Measurements from ENCODE around the gene CERS5.

Gene CERS5

GRCh38 chr12:50106907-50107306 is 60.3 kb downstream of the CERS5 start:
- Mint-ChIP-seq H3K4me3 (no peak overlapping the region), H3K36me3 (no peaks in the 10 kb centered on the region), H3K9me3 (ENCODE audit: low read depth) (no peaks in the 10 kb centered on the region), H3K4me1 (ENCODE audit: low read depth) (peaks cover 7% of the 10 kb centered on the region), H3K27me3 (no peaks in the 10 kb centered on the region), H3K27ac (no peak overlapping the region)

GRCh38 chr12:50105913-50106450 is 61.2 kb downstream of the CERS5 start:
- Mint-ChIP-seq H3K4me1 (ENCODE audit: low read depth) (peaks cover 3% of the 10 kb centered on the region), H3K9me3 (ENCODE audit: low read depth) (no peaks in the 10 kb centered on the region), H3K4me3 (no peak overlapping the region)

DNA sequence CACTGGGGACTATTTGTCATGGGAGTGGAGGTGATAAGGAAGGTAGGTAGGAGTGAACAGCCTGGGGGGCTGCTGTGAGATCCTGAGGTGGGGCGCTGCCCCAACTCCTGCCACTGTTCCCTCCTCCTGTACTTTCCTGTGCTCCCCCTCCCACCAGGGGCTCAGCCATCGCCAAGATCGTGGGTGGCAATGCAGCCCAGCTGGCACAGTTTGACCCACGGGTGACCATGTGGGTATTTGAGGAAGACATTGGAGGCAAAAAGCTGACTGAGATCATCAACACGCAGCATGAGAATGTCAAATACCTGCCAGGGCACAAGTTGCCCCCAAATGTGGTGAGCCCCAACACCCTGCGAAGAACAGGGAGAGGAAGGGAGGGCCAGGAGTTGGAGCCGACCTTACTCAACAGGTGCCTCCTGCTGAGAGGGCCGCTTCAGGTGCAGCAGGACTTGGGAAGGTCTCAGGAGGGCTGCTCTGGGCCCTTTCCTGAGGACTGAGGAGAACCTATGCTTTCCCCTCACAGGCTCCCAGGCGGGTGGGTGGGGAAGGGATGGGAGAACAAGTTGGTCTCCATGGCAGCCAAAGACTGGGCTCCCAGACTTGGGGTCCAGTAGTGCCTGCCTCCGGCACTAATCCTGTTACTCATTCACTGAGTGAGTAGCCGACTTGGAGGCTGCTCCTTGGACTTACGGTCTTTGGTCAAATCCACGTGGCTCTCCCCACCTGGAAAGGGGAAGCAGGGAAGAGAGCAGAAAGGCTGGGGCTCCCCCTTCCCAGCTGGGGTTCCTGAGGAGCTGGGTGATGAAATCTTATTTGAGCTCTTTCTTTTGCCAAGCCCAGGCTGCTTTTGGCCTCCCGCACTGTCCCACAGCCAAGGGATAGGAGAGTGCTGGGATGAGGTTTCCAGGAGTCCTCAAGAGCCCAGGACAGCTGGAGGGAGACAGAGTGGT is 62.5 kb downstream of the CERS5 start:
- no peaks in the 10 kb centered on the region for H3K9me3 Mint-ChIP-seq (ENCODE audit: low read depth)
- no peak overlapping the region for H3K27ac Mint-ChIP-seq
- no peak overlapping the region for H3K4me3 Mint-ChIP-seq
- peaks cover 2% of the 10 kb centered on the region for H3K36me3 Mint-ChIP-seq
- no peaks in the 10 kb centered on the region for H3K27me3 Mint-ChIP-seq
- no peaks in the 10 kb centered on the region for H3K4me1 Mint-ChIP-seq (ENCODE audit: low read depth)

More at GRCh38 chr12:50105913-50106450, 61.2 kb downstream of the CERS5 start:
- H3K27ac Mint-ChIP-seq: no peak overlapping the region
- no peaks in the 10 kb centered on the region for H3K27me3 Mint-ChIP-seq
- H3K36me3 Mint-ChIP-seq: no peaks in the 10 kb centered on the region

- Mint-ChIP-seq H3K27ac (no peak within 1 kb of the TSS), H3K36me3 (peaks cover 2% of the 10 kb centered on the region), H3K4me3 (no peak within 1 kb of the TSS), H3K27me3 (no peaks in the 10 kb centered on the region), H3K9me3 (ENCODE audit: low read depth) (no peaks in the 10 kb centered on the region), H3K4me1 (ENCODE audit: low read depth) (no peaks in the 10 kb centered on the region)
Measured at GRCh38 chr12:50103767-50104321, 63.3 kb downstream of the CERS5 start, which contains the start of gene GPD1. TSS of gene GPD1 (plus strand) at chr12:50104008. CDS start at chr12:50104051, 43 bp downstream.

GRCh38 chr12:50103351-50103750 is 63.8 kb downstream of the CERS5 start:
- Mint-ChIP-seq H3K4me3 (no peak overlapping the region), H3K9me3 (ENCODE audit: low read depth) (no peaks in the 10 kb centered on the region), H3K27ac (no peak overlapping the region), H3K4me1 (ENCODE audit: low read depth) (no peaks in the 10 kb centered on the region), H3K36me3 (peaks cover 2% of the 10 kb centered on the region), H3K27me3 (no peaks in the 10 kb centered on the region)

DNA sequence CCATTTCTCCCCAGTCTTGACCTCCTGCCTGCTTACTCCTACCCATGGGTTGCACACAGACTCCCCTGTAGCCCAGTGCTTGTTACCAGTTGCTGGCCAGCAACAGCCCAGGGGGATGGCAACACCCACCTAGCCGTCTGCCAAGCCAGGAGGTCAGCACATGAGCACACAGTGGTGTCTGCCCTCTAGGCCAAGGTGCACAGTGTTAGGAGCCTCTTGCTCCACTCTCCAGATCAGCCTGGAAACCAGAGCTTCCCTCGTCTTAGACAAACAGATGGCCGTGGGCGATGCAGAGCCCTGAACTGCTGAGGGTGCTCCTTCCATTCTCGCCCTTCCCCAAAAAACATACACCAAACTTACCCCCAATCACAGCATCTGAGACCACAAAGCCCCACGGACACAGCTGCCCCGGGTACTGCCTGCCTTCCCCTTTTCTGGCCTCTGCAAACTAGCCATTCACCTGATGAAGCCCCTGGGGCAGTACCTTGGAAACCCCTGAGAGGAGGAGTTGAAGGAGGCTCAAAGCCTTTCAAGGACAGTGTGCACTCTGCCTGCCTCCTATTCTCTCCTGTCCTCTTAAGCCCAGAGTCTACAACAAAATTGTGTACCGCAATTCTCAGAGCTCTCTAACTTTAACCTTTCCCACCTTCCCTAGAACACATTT is 64.4 kb downstream of the CERS5 start:
- Mint-ChIP-seq H3K27me3 (no peaks in the 10 kb centered on the region), H3K9me3 (ENCODE audit: low read depth) (no peaks in the 10 kb centered on the region), H3K4me3 (no peak overlapping the region), H3K4me1 (ENCODE audit: low read depth) (no peaks in the 10 kb centered on the region), H3K27ac (no peak overlapping the region), H3K36me3 (peaks cover 2% of the 10 kb centered on the region)

GRCh38 chr12:50102131-50102531 is 65.0 kb downstream of the CERS5 start:
- Mint-ChIP-seq H3K4me1 (ENCODE audit: low read depth) (no peaks in the 10 kb centered on the region), H3K36me3 (peaks cover 2% of the 10 kb centered on the region), H3K27me3 (no peaks in the 10 kb centered on the region), H3K9me3 (ENCODE audit: low read depth) (no peaks in the 10 kb centered on the region), H3K27ac (no peak overlapping the region), H3K4me3 (no peak overlapping the region)

DNA sequence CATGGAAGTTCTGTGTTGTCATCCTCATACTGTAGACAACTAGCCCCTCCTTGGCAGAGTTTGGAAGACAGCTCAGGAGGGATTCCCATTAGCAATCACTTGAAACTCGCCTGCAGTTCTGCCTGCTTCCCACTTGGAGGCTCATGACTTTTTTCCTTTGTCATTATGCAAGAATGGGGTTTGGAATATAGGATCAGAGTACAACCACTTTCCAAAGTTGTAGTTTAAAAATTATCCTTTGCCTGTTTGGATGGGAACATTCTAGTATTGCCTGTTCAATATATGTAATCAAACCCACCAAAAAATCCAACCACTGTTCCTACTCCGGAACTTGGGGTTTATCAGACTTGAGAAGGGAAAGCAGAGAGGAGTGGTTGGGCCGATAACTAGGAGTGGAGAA is 65.5 kb downstream of the CERS5 start:
- H3K9me3 Mint-ChIP-seq (ENCODE audit: low read depth): no peaks in the 10 kb centered on the region
- no peak overlapping the region for H3K27ac Mint-ChIP-seq
- peaks cover 2% of the 10 kb centered on the region for H3K36me3 Mint-ChIP-seq
- H3K4me1 Mint-ChIP-seq (ENCODE audit: low read depth): no peaks in the 10 kb centered on the region
- H3K4me3 Mint-ChIP-seq: no peak overlapping the region
- H3K27me3 Mint-ChIP-seq: no peaks in the 10 kb centered on the region

- H3K36me3 Mint-ChIP-seq: peaks cover 6% of the 10 kb centered on the region
- H3K9me3 Mint-ChIP-seq (ENCODE audit: low read depth): no peaks in the 10 kb centered on the region
- no peak overlapping the region for H3K4me3 Mint-ChIP-seq
- no peaks in the 10 kb centered on the region for H3K4me1 Mint-ChIP-seq (ENCODE audit: low read depth)
- no peaks in the 10 kb centered on the region for H3K27me3 Mint-ChIP-seq
- H3K27ac Mint-ChIP-seq: no peak overlapping the region
Measured at GRCh38 chr12:50100561-50100960, 66.6 kb downstream of the CERS5 start.

DNA sequence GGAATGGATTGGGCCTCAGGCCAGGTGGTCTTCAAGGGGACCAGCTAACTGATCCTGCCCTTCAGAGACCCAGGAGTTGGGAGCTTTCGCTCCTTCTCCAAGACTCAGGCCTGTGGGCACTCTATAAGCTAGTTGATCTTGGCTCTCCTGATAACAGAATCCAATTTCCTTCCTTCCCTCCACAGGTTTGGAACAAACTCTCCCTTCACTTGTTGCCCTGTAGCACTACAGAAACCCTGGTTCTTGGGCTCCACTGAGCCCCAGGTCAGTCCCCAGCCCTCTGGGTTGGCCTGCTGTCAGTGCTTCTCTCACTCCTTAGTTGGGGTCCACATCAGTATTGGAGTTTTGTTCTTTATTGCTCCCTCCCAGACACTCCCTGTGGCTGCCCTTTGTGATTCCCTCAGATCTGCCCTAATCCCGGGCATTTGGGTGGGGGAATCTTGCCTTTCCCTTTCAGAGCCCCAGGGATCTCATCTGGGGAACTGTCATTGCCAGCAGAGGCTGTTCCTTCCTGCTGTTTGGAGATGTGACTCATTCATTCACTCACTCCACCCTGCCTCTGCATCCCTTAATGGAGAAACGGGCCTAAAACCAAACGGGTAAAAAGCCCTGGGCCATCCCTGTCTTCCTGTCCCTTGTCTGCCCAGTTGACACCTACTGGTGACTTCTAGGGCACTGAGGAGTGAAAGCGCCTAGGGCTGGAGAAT is 67.7 kb downstream of the CERS5 start:
- no peak overlapping the region for H3K4me3 Mint-ChIP-seq
- peaks cover 7% of the 10 kb centered on the region for H3K36me3 Mint-ChIP-seq
- no peaks in the 10 kb centered on the region for H3K4me1 Mint-ChIP-seq (ENCODE audit: low read depth)
- no peaks in the 10 kb centered on the region for H3K27me3 Mint-ChIP-seq
- H3K27ac Mint-ChIP-seq: no peak overlapping the region
- no peaks in the 10 kb centered on the region for H3K9me3 Mint-ChIP-seq (ENCODE audit: low read depth)

DNA sequence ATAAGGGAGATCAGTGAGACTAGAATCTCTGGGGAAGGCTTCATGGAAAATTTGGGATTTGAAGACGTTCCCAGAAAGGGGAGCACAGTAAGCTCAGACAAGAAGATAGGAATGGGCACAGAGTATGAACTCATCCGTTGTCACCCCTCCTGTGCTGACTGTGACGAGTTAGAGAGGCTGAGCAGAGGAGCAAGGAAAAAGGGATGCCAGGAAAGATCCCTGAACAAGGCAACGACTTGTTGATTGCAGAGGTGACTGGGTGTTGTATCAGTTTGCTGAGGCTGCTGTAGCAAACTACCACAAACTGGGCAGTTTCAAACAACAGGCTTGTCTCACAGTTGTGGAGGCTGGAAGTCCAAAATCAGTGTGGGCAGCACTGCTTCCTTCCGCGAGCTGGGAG is 69.2 kb downstream of the CERS5 start:
- Mint-ChIP-seq H3K9me3 (ENCODE audit: low read depth) (no peaks in the 10 kb centered on the region), H3K27me3 (no peaks in the 10 kb centered on the region), H3K4me1 (ENCODE audit: low read depth) (no peaks in the 10 kb centered on the region), H3K36me3 (peaks cover 7% of the 10 kb centered on the region), H3K27ac (no peak overlapping the region), H3K4me3 (no peak overlapping the region)

DNA sequence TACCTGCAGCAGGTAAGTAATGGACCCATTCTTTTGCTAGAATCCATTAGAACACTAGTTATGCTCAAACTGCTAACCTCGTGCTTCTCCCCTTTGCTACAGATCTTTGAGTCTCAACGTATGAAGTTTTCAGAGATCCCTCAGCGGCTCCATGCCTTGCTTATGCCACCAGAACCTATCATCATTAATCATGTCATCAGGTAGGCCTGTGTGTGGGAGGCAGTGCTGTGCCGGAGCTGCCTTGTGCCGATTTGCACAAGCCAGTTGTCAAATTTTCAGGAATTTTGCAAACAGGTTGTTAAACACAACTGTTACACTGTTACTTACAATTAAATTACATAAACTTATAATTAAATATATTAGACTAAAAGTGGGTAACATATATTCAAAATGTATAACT is 76.8 kb downstream of the CERS5 start:
- Mint-ChIP-seq H3K27ac (no peak overlapping the region), H3K27me3 (no peaks in the 10 kb centered on the region), H3K36me3 (peaks cover 3% of the 10 kb centered on the region), H3K9me3 (ENCODE audit: low read depth) (no peaks in the 10 kb centered on the region), H3K4me1 (ENCODE audit: low read depth) (peaks cover 27% of the 10 kb centered on the region), H3K4me3 (no peak overlapping the region)

DNA sequence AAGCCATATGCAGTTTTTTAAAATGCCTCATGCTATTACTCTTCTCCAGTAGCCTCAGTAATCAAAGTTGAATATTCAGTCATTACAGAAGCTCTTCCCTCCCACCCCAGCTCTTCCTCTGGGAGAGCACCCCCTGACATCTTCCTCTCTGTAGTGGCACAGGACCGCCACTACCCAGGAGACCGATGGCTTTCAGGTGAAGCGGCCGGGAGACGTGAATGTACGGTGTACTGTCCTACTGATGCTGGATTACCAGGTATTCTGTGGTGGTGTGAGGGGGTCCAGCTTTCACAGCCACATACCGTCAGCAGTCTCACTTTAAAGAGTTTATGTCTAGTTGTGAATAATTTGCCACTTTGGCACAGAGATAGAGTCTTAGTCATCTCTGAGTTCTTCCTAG is 77.4 kb downstream of the CERS5 start:
- Mint-ChIP-seq H3K36me3 (peaks cover 3% of the 10 kb centered on the region), H3K9me3 (ENCODE audit: low read depth) (no peaks in the 10 kb centered on the region)

GRCh38 chr12:50088577-50089335 is 78.4 kb downstream of the CERS5 start:
- Mint-ChIP-seq H3K27me3 (no peaks in the 10 kb centered on the region), H3K4me1 (ENCODE audit: low read depth) (peaks cover 32% of the 10 kb centered on the region), H3K36me3 (peaks cover 3% of the 10 kb centered on the region), H3K27ac (peak overlapping the region; percentile 24), H3K4me3 (peak overlapping the region; percentile 11), H3K9me3 (ENCODE audit: low read depth) (no peaks in the 10 kb centered on the region)

More for the DNA sequence above, 77.4 kb downstream of the CERS5 start:
- no peaks in the 10 kb centered on the region for H3K27me3 Mint-ChIP-seq
- H3K4me3 Mint-ChIP-seq: no peak overlapping the region
- H3K4me1 Mint-ChIP-seq (ENCODE audit: low read depth): peaks cover 30% of the 10 kb centered on the region
- no peak overlapping the region for H3K27ac Mint-ChIP-seq

Data from activated naive CD8-positive, alpha-beta T cell (primary cell).